Raji (cell line): Measurements from ENCODE around the gene FXYD7.

ENCODE experiments used
- POLR2A ChIP-seq: IDR thresholded peaks from 2 replicates; pipeline ENCODE4 v1.6.1; 2011; ENCODE audit warnings: low read depth, low read length, control low read depth; ENCODE audit not compliant: insufficient read depth

The FXYD7 gene

DNA sequence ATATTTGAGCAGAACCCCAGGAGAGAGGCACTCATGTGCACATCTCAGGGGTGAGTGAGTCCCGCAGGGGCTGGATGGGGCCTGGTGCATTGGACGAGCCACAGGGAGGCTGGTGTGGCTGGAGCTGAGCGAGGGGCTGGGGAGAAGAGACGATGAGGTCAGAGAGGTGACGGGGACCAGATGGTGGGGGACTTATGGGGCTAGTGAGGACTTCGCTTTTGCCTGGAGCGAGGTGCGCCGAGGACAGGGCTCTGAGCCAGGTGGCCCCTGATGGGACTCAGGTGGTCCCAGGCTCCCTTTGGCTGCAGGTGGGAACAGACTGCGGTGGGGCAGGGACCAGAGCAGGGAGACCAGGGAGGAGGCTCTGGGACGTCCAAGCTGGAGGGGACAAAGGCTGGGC lies 34.3 kb upstream of the FXYD7 start:
- TF ChIP-seq POLR2A, result no peak

DNA sequence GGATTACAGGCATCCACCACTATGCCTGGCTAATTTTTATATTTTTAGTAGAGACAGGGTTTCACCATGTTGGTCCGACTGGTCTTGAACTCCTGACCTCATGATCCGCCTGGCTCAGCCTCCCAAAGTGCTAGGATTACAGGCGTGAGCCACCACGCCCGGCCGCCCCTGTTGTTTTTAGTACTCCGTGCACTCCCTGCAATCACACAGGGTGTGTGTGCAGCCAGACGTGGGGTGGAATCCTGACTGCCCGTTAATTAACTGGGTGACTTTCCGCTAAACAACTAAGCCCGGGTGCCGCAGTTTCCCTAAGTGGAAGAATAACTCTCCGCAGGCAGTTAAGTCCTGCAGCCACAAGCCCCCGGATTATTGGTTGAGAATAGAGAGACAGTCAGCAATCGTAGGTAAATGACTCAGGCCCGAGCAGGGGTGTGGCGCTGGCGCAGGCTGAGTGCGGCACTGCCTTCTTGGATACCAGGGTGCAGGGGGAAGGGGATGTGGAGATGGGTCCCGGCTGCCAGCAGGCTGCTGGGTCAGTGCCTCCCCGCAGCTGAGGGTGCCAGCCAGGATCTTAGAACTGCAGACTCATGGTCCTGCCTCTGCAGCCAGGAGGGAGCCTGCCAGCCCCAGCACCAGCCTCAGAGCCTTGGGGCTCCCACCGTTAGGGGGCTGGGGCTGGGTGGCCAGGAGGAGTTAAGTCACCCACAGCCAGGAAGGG lies 33.5 kb upstream of the FXYD7 start:
- no peak for TF ChIP-seq POLR2A

DNA sequence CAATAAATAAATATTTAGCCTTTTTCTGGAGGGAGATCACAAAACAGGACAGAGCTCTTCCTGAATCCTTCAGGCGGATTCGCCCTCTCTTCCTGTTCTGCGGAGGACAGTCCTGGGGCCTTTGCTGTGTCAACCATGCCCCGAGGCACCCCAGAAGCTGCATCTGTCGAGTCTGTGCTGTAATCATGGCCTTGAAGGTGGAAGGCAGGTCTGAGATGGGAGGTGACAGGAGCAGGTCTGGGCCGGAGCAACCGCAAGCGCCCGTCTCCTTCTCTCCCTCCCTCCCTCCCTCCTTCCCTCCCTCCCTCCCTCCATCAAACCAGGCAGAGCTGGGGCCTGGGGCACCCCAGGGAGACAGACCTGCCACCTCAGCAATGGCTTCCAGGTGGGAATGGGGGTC lies 32.1 kb upstream of the FXYD7 start:
- no peak for TF ChIP-seq POLR2A

DNA sequence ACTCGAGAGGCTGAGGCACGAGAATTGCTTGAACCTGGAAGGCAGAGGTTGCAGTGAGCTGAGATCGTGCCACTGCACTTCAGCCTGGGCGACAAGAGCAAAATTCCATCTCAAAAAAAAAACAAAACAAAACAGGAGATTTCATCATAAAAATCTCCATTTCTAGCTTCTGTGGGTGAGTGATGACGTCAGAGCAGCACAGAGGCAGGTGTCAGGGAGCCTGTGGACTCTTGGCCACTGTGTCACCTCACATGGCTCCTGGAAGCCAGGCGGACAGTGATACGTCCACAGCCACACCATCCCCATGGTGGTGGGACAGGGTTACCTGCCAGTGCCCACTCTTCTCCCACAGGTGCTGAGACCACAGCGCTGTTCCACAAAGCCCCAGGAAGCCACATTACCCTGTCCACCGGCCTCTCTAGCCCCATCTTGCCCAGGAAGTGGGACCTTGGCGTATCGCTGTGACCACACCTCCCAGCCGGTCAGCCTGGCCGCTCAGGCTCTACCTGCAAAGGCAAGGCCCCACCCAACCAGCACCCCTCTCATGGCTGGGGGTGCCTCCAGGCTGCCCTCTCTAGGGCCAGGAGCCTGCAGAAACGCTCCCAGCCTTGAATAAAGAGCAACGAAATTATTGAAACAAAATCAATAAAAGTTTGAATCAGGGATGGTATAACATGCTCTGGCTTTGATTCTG lies 29.9 kb upstream of the FXYD7 start:
- TF ChIP-seq POLR2A, result no peak

DNA sequence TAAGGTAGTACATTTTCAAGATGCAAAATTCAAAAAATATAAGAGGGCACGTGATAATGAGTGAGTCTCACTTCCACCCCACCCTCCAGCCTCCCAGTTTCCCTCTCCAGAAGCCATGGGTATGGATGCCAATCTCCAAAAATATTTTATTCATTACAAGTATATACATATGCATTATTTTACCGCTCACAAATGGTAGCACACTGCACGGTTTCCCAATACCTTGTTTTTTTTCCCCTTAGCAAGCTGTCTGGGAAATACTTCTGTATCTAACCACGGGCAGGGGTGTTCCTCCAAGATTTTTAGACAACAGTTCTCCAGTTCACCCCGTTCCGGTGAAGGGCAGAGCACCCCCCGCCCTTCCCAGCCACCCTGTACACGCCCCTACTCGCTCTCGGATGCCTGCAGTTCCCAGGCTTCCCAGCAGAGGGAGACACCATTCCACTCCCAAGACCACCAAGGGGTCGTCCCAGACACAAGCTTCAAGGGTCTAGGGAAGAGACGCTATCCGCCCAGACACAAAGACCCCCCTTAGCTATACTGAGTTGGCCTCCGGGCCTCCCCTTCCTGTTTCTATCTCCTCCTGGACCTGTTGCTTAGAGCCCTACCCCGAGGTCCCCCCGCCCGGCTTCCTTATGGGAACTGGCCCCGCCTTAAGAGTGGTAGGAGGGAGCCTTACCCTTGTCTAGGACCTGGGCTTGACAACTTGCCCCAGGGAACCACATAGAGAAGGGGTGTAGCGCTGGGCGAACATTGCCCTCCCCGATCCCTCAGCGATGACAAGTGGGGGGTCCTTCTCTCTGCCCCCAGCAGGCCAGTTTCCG lies 28.5 kb upstream of the FXYD7 start:
- TF ChIP-seq POLR2A, result no peak

DNA sequence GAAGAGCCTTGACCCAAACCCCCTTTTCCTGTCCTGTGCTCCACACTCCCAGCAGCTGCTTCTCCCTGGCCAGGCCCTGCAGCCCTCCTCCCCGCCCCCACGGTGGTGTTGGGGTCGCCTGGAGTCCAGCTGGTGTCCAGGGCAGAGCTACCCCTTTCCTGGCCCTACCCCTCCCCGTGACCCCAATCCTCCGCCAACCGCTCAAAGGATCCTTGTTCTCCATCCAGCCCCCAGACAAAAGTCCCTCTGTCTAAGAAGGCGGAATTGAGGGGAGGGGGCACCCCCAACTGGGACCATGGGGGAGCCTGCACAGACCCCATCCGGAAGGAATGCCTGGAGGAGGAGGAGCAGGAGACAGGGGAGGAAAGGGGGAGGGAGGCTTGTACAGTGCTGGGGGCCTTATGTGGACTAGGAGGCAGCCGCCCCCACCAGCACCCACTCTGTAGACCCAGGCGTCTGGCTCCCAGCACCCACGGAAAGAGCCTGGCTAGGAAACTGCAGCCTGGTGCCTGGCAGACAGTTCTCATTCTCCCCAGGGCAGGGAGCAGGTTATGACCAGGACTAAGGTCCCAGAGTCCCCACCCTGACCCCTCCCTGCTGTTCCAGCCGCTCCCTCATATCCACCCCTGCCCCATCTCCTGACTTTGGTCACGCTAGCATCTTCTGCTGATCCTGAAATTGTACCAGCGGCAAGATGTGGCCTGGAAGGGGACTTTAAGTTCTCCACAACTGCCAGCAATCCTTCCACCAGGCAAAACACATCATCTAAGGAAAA lies 27.7 kb upstream of the FXYD7 start, which contains the start of gene FXYD3:
Gene FXYD3 (plus strand): TSS at position 647 of the 775 bp plus-strand sequence. CDS start 3,554 bp downstream, outside the sequence.
- TF ChIP-seq POLR2A, result no peak

DNA sequence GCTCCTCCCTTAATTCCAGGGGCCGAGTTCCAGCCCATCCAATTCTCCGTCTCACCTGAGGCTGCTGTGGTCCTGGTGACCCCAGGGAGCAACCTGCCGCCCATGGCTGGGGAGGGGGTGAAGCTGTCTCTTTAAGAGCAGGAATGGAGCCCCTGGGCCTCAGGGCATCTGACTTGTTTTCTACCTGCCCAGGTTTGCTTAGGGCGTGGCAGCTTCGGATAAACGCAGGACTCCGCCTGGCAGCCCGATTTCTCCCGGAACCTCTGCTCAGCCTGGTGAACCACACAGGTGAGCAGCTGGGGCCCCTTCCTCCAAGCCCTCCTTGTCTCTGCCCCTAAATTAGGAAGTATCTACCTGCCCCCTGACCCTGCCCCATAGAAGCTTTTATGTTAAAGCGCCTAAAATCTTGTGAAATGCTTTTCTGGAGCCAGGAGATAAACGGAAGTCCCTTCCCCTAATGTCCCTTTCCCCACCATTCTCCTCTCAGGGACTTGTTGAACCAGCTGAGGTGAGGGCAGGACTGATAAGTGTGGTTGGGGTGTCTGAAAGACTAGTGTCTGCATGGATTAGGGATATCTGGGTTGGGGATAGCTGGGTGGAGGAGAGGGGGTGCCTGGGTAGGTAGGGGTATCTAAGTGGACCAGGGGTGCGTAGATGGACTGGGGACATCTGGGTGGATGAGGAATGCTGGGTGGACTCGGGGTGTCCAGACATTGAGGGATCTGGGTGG lies 26.8 kb upstream of the FXYD7 start:
- no peak for TF ChIP-seq POLR2A

DNA sequence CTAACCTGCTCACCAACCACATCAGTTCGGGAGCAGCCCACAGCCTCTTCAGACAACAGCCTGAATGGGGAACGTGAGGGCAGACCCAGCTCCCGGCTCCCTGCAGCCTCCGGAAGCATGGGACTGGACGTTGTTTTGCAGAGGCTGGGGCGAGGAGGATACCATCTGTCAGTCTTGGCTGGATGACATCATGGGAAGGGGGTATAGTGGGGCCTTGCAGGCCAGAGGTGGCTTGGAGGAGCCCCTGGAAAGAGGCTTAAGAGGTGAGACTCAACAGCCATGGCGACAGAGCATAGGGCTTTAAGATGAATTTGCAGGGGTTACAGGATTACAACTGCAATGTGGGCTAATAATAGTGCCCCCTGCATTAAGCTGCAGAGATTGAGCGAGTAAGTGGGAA lies 25.9 kb upstream of the FXYD7 start:
- no peak for TF ChIP-seq POLR2A

DNA sequence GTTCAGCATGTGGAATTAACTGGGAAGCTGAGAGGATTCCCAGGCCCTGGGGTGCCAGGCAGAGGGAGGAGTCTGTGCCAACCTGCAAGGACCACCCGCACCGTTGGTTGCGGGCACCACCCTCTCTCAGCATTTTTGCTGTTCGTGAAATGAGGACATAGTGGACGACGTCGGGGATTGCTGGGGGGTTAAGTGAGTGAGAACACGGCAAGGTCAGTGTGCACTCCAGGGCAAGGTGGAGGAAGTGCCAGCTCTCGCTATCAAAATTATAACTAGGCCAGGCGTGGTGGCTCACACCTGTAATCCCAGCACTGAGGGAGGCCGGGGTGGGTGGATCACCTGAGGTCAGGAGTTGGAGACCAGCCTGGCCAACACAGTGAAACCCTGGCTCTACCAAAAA lies 25.3 kb upstream of the FXYD7 start:
- no peak for TF ChIP-seq POLR2A

DNA sequence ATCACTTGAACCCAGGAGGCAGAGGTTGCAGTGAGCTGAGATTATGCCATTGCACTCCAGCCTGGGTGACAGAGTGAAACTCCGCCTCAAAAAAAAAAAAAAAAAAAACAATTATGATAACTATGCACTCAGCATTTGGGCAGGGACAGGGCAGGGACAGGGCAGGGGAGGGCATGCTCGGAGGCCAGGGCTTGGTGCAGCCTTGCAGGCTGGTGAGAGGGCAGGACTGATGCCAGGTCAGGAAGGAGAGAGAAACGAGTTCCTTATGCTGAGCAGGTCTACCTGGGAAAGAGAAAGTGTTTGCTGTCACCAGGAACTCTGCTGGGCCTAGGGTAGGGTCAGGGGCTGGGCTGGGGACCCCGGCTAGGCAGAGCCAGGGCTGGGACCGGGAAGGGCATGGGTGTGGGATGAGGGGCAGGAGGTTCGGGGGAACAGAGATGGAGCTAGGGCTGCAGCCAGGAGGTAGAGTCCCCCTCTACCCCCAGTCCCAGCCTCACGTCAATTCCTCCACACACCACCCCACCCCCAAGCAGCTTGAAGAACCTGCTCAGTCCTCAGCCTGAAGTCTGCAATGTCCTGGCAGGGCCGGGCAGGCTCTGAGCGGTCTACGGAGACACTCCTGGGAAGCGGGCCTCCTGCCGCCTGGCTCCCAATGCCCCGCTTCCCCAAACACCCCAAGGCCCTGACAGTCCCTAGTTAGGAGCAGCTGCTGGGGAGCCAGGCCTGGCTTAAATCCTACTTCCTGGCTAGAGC lies 24.6 kb upstream of the FXYD7 start:
- no peak for TF ChIP-seq POLR2A

DNA sequence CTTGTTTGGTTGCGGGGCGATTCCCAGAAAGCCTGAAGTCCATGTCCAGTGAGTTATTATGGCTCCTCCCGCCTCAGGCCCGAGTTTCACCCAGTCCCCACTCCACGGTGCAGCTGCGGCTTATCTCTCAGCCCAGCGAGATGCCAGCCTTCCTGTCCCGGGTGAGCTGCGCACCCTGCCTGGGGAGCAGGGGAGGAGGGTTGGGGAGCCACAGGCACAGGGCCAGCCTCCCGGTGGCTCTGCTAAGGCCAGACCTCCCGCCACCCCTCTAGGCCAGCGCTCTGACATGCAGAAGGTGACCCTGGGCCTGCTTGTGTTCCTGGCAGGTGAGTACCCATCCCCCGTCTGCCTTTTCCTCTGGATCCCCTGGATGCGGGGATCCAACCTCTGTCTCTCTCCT lies 24.0 kb upstream of the FXYD7 start:
- no peak for TF ChIP-seq POLR2A

DNA sequence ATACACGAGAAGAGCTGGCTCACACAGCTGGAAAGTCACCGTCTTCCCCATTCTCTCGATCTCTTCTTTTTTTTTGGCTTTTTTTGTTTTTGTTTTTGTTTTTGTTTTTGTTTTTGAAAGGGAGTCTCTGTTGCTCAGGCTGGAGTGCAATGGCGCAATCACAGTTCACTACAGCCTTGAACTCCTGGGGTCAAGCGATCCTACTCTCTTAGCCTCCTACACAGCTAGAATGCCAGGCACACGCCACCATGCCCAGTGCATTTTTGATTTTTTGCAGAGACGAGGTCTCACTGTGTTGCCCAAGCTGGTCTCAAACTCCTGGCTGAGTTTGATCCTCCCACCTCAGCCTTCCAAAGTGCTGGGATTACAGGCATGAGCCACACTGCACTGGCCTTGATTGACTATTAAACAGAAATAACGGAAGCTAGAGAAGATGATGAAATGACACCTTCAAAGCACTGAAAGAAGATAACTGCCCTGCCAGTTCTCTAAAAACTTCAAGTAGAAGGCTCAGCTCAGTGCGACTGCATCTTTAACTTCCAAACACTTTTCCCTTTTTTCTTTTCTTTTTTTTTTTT lies 23.4 kb upstream of the FXYD7 start:
- no peak for TF ChIP-seq POLR2A

DNA sequence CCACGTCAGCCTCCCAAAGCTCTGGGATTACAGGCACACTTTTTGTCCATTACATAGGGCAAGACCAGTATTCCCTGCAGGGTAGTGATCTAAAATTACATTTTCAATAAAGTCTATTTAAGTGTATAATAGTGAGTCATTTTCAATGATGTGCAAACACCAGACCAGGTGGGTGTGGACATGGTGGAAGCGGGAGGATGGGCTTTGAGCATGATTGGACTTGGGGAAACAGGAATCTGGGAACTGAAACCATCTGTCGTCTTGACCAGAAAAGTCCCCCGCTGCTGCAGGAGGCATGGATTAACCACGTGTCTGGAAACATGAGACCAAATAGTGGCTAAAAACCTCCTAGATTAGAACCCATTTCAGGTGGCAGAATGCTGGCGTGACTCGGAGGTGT lies 22.6 kb upstream of the FXYD7 start:
- TF ChIP-seq POLR2A, result no peak
